ENCODE data around the gene SRGAP3.

GRCh38 chr3:9000041-9000440 lies 249.4 kb downstream of the SRGAP3 start:
- TF ChIP-seq POLR2AphosphoS5 (IDR thresholded peaks at IDR 0.05) = no peak
- TF ChIP-seq CTCF (IDR thresholded peaks at IDR 0.05) = no peak
- no peak for TF ChIP-seq EP300 (IDR thresholded peaks at IDR 0.05)
